Subcutaneous abdominal adipose tissue (tissue), 5 donors: ENCODE results near the gene LRRC75A.
A peak's percentile ranks its signal among the peaks of the same experiment; 100 is the strongest.

Source experiments
- H3K27ac ChIP-seq: one replicate; pipeline ENCODE4 v1.7.0; 2013; ENCODE audit warnings: low read depth, mild to moderate bottlenecking, inconsistent platforms, low read length, moderate library complexity
- H3K27me3 ChIP-seq, 5 donors: one replicate each; pipeline ENCODE4 v1.7.0; 2013; ENCODE audit warnings: low read length in 5 of 5, inconsistent platforms in 1 of 5; ENCODE audit not compliant: control insufficient read depth in 5 of 5, insufficient read depth in 4 of 5
- H3K36me3 ChIP-seq, 5 donors: one replicate each; pipeline ENCODE4 v1.7.0; 2013; ENCODE audit warnings: low read length in 5 of 5; ENCODE audit not compliant: control insufficient read depth in 5 of 5, insufficient read depth in 5 of 5
- H3K4me1 ChIP-seq, 5 donors: one replicate each; pipeline ENCODE4 v1.7.0; 2013; ENCODE audit warnings: low read length in 5 of 5, mild to moderate bottlenecking in 3 of 5, moderate library complexity in 1 of 5; ENCODE audit not compliant: control insufficient read depth in 5 of 5, insufficient read depth in 5 of 5
- H3K4me3 ChIP-seq, 5 donors: one replicate each; pipeline ENCODE4 v1.7.0; 2013; ENCODE audit warnings: low read length in 5 of 5, low read depth in 1 of 5
- H3K9ac ChIP-seq, 5 donors: one replicate each; pipeline ENCODE4 v1.7.0; 2013; ENCODE audit warnings: low read length in 5 of 5, mild to moderate bottlenecking in 4 of 5, moderate library complexity in 3 of 5
- H3K9me3 ChIP-seq, 5 donors: one replicate each; pipeline ENCODE4 v1.7.0; 2013; ENCODE audit warnings: low read length in 5 of 5; ENCODE audit not compliant: control insufficient read depth in 5 of 5
- donor health status: healthy.
- donor health status: healthy.
- donor health status: healthy.
- donor health status: healthy.
- donor health status: healthy.

LRRC75A gene

GRCh38 chr17:16428098-16428882 is 63.7 kb downstream of the LRRC75A start:
- no peaks in the 10 kb centered on the region for H3K9me3 ChIP-seq
- no peak overlapping the region for H3K4me3 ChIP-seq
- H3K9ac ChIP-seq, result no peak overlapping the region
- no peaks in the 10 kb centered on the region for H3K27me3 ChIP-seq
- peaks cover 0 to 5% (median 0%) of the 10 kb centered on the region in 5 donors for H3K4me1 ChIP-seq
- H3K27ac ChIP-seq, result no peak overlapping the region
- H3K36me3 ChIP-seq, result peaks cover 0 to 65% (median 42%) of the 10 kb centered on the region in 5 donors

- peaks cover 0 to 5% (median 0%) of the 10 kb centered on the region in 5 donors for H3K4me1 ChIP-seq
- peaks cover 0 to 69% (median 49%) of the 10 kb centered on the region in 5 donors for H3K36me3 ChIP-seq
- H3K27ac ChIP-seq, result no peak overlapping the region
- no peaks in the 10 kb centered on the region for H3K9me3 ChIP-seq
- no peak overlapping the region for H3K9ac ChIP-seq
- H3K27me3 ChIP-seq, result no peaks in the 10 kb centered on the region
- H3K4me3 ChIP-seq, result no peak overlapping the region
Observed at GRCh38 chr17:16427020-16427419, 65.0 kb downstream of the LRRC75A start.

- no peak overlapping the region for H3K9ac ChIP-seq
- H3K9me3 ChIP-seq, result no peaks in the 10 kb centered on the region
- no peak overlapping the region for H3K4me3 ChIP-seq
- peaks cover 0 to 5% (median 0%) of the 10 kb centered on the region in 5 donors for H3K4me1 ChIP-seq
- H3K27ac ChIP-seq, result no peak overlapping the region
- peaks cover 0 to 66% (median 46%) of the 10 kb centered on the region in 5 donors for H3K36me3 ChIP-seq
- no peaks in the 10 kb centered on the region for H3K27me3 ChIP-seq
Observed at GRCh38 chr17:16425698-16426659, 66.0 kb downstream of the LRRC75A start.

- Histone ChIP-seq H3K9me3 (no peaks in the 10 kb centered on the region), H3K27me3 (no peaks in the 10 kb centered on the region), H3K9ac (no peak overlapping the region), H3K36me3 (peaks cover 0 to 68% (median 50%) of the 10 kb centered on the region in 5 donors), H3K4me3 (no peak overlapping the region), H3K4me1 (peaks cover 0 to 5% (median under 1%) of the 10 kb centered on the region in 5 donors), H3K27ac (no peak overlapping the region)
Observed at GRCh38 chr17:16425202-16425601, 66.8 kb downstream of the LRRC75A start.

- H3K9ac ChIP-seq, result no peak overlapping the region
- peaks cover 0 to 68% (median 46%) of the 10 kb centered on the region in 5 donors for H3K36me3 ChIP-seq
- H3K4me3 ChIP-seq, result no peak overlapping the region
- no peaks in the 10 kb centered on the region for H3K9me3 ChIP-seq
- no peaks in the 10 kb centered on the region for H3K27me3 ChIP-seq
- no peak overlapping the region for H3K27ac ChIP-seq
- peaks cover 4 to 19% (median 17%) of the 10 kb centered on the region in 5 donors for H3K4me1 ChIP-seq
Observed at GRCh38 chr17:16423226-16423872, 68.6 kb downstream of the LRRC75A start.

GRCh38 chr17:16422416-16422815 is 69.6 kb downstream of the LRRC75A start:
- Histone ChIP-seq H3K27ac (no peak overlapping the region), H3K4me3 (no peak overlapping the region), H3K36me3 (peaks cover 0 to 68% (median 41%) of the 10 kb centered on the region in 5 donors), H3K4me1 (peaks cover 4 to 29% (median 23%) of the 10 kb centered on the region in 5 donors), H3K9me3 (no peaks in the 10 kb centered on the region), H3K27me3 (no peaks in the 10 kb centered on the region), H3K9ac (no peak overlapping the region)

- Histone ChIP-seq H3K36me3 (peaks cover 0 to 45% (median 27%) of the 10 kb centered on the region in 5 donors), H3K4me1 (peaks cover 4 to 53% (median 33%) of the 10 kb centered on the region in 5 donors), H3K4me3 (no peak overlapping the region), H3K9ac (peak overlapping the region in 1 of 5 donors; percentile 30), H3K27me3 (peaks cover 0 to 4% (median 0%) of the 10 kb centered on the region in 5 donors), H3K27ac (peak overlapping the region; percentile 70), H3K9me3 (no peaks in the 10 kb centered on the region)
Observed at GRCh38 chr17:16419929-16420271, 72.1 kb downstream of the LRRC75A start.

- Histone ChIP-seq H3K4me1 (peaks cover 4 to 53% (median 34%) of the 10 kb centered on the region in 5 donors), H3K27ac (peak overlapping the region; percentile 70), H3K9ac (peak overlapping the region in 2 of 5 donors; percentile 25 to 30), H3K27me3 (peaks cover 0 to 4% (median 0%) of the 10 kb centered on the region in 5 donors), H3K36me3 (peaks cover 0 to 45% (median 27%) of the 10 kb centered on the region in 5 donors), H3K4me3 (no peak overlapping the region), H3K9me3 (no peaks in the 10 kb centered on the region)
Observed at GRCh38 chr17:16419074-16419928, 72.7 kb downstream of the LRRC75A start.

GRCh38 chr17:16418685-16419068 is 73.3 kb downstream of the LRRC75A start:
- no peaks in the 10 kb centered on the region for H3K9me3 ChIP-seq
- H3K9ac ChIP-seq, result peak overlapping the region in 1 of 5 donors; percentile 25
- peaks cover 4 to 53% (median 34%) of the 10 kb centered on the region in 5 donors for H3K4me1 ChIP-seq
- no peak overlapping the region for H3K4me3 ChIP-seq
- H3K27me3 ChIP-seq, result peaks cover 0 to 4% (median 0%) of the 10 kb centered on the region in 5 donors
- peaks cover 0 to 43% (median 27%) of the 10 kb centered on the region in 5 donors for H3K36me3 ChIP-seq
- peak overlapping the region; percentile 70 for H3K27ac ChIP-seq
